ENCODE data around the gene JAK2. TPM values are rescaled to one million over a fixed set of nuclear protein-coding genes. Genes with fewer than 3 reads are reported as not detected.

Gene JAK2
- total RNA-seq, 1 donor = 21.0 TPM

- H3K27me3 ChIP-seq (ENCODE audit: insufficient read depth, low read length) = no peaks in the 10 kb centered on the region
- no peak overlapping the region for H3K4me2 ChIP-seq (ENCODE audit: insufficient read depth, low read length)
- no peak overlapping the region for H3K27ac ChIP-seq (ENCODE audit: low read depth, low read length)
- no peaks in the 10 kb centered on the region for H3K79me2 ChIP-seq (ENCODE audit: insufficient read depth, low read length)
- no peak overlapping the region for H2AFZ ChIP-seq (ENCODE audit: low read length)
- no peaks in the 10 kb centered on the region for H3K9me3 ChIP-seq (ENCODE audit: low read depth, low read length)
- no peaks in the 10 kb centered on the region for H4K20me1 ChIP-seq (ENCODE audit: insufficient read depth, low read length)
- no peak for DNase-seq (ENCODE audit: insufficient read length, low spot score, missing footprints)
- H3K4me3 ChIP-seq (ENCODE audit: insufficient read depth, low read length) = no peak overlapping the region
- H3K4me1 ChIP-seq (ENCODE audit: insufficient read depth, low read length) = no peaks in the 10 kb centered on the region
- no peak for TF ChIP-seq CTCF (IDR thresholded peaks at IDR 0.05; ENCODE audit: extremely low read depth, low read depth, low read length)
- no peaks in the 10 kb centered on the region for H3K36me3 ChIP-seq (ENCODE audit: insufficient read depth, low read length)
Observed at GRCh38 chr9:5052838-5053237, 67.8 kb downstream of the JAK2 start.

GRCh38 chr9:5062631-5063030, 77.6 kb downstream of the JAK2 start:
- Histone ChIP-seq H3K36me3 (ENCODE audit: insufficient read depth, low read length) (no peaks in the 10 kb centered on the region), H3K4me1 (ENCODE audit: insufficient read depth, low read length) (peaks cover 8% of the 10 kb centered on the region), H3K79me2 (ENCODE audit: insufficient read depth, low read length) (no peaks in the 10 kb centered on the region), H2AFZ (ENCODE audit: low read length) (no peak overlapping the region), H3K27ac (ENCODE audit: low read depth, low read length) (no peak overlapping the region), H3K4me2 (ENCODE audit: insufficient read depth, low read length) (no peak overlapping the region), H3K4me3 (ENCODE audit: insufficient read depth, low read length) (no peak overlapping the region), H3K9me3 (ENCODE audit: low read depth, low read length) (no peaks in the 10 kb centered on the region), H3K27me3 (ENCODE audit: insufficient read depth, low read length) (no peaks in the 10 kb centered on the region), H4K20me1 (ENCODE audit: insufficient read depth, low read length) (no peaks in the 10 kb centered on the region)
- no peak for TF ChIP-seq CTCF (IDR thresholded peaks at IDR 0.05; ENCODE audit: extremely low read depth, low read depth, low read length)
- DNase-seq (ENCODE audit: insufficient read length, low spot score, missing footprints) = no peak

- no peaks in the 10 kb centered on the region for H3K4me1 ChIP-seq (ENCODE audit: insufficient read depth, low read length)
- no peaks in the 10 kb centered on the region for H4K20me1 ChIP-seq (ENCODE audit: insufficient read depth, low read length)
- H3K4me2 ChIP-seq (ENCODE audit: insufficient read depth, low read length) = no peak overlapping the region
- H2AFZ ChIP-seq (ENCODE audit: low read length) = no peak overlapping the region
- no peak for TF ChIP-seq CTCF (IDR thresholded peaks at IDR 0.05; ENCODE audit: extremely low read depth, low read depth, low read length)
- no peak for DNase-seq (ENCODE audit: insufficient read length, low spot score, missing footprints)
- peaks cover 22% of the 10 kb centered on the region for H3K36me3 ChIP-seq (ENCODE audit: insufficient read depth, low read length)
- H3K27ac ChIP-seq (ENCODE audit: low read depth, low read length) = no peak overlapping the region
- no peak overlapping the region for H3K4me3 ChIP-seq (ENCODE audit: insufficient read depth, low read length)
- H3K9me3 ChIP-seq (ENCODE audit: low read depth, low read length) = no peaks in the 10 kb centered on the region
- H3K27me3 ChIP-seq (ENCODE audit: insufficient read depth, low read length) = no peaks in the 10 kb centered on the region
- no peaks in the 10 kb centered on the region for H3K79me2 ChIP-seq (ENCODE audit: insufficient read depth, low read length)
Observed at GRCh38 chr9:5072871-5073270, 87.8 kb downstream of the JAK2 start.

- TF ChIP-seq CTCF (IDR thresholded peaks at IDR 0.05; ENCODE audit: extremely low read depth, low read depth, low read length) = no peak
- no peak for DNase-seq (ENCODE audit: insufficient read length, low spot score, missing footprints)
Observed at GRCh38 chr9:5073701-5074100, 88.6 kb downstream of the JAK2 start.

More at GRCh38 chr9:5073701-5074100, 88.6 kb downstream of the JAK2 start:
- Histone ChIP-seq H4K20me1 (ENCODE audit: insufficient read depth, low read length) (no peaks in the 10 kb centered on the region), H3K9me3 (ENCODE audit: low read depth, low read length) (no peaks in the 10 kb centered on the region), H2AFZ (ENCODE audit: low read length) (no peak overlapping the region), H3K27ac (ENCODE audit: low read depth, low read length) (no peak overlapping the region), H3K79me2 (ENCODE audit: insufficient read depth, low read length) (no peaks in the 10 kb centered on the region), H3K36me3 (ENCODE audit: insufficient read depth, low read length) (peaks cover 22% of the 10 kb centered on the region), H3K4me1 (ENCODE audit: insufficient read depth, low read length) (no peaks in the 10 kb centered on the region), H3K4me3 (ENCODE audit: insufficient read depth, low read length) (no peak overlapping the region), H3K27me3 (ENCODE audit: insufficient read depth, low read length) (no peaks in the 10 kb centered on the region), H3K4me2 (ENCODE audit: insufficient read depth, low read length) (no peak overlapping the region)

Data from osteoblast (primary cell).